Measurements from ENCODE around the gene WNT9B.

WNT9B gene

GRCh38 chr17:46885415-46886309 lies 34.3 kb downstream of the WNT9B start:
- no peak for DNase-seq

- no peak for DNase-seq
Measured at GRCh38 chr17:46886310-46886663, 34.9 kb downstream of the WNT9B start.

GRCh38 chr17:46887717-46888116 lies 36.3 kb downstream of the WNT9B start:
- no peak for DNase-seq

GRCh38 chr17:46888727-46889126 lies 37.3 kb downstream of the WNT9B start:
- no peak for DNase-seq

GRCh38 chr17:46889519-46889918 lies 38.1 kb downstream of the WNT9B start:
- DNase-seq = no peak

GRCh38 chr17:46889992-46890564 lies 38.7 kb downstream of the WNT9B start:
- no peak for DNase-seq

- DNase-seq = no peak
Measured at GRCh38 chr17:46890638-46891037, 39.3 kb downstream of the WNT9B start.

GRCh38 chr17:46892192-46892703 lies 40.9 kb downstream of the WNT9B start:
- DNase-seq = no peak

GRCh38 chr17:46894024-46894423 lies 42.6 kb downstream of the WNT9B start:
- no peak for DNase-seq

- DNase-seq = no peak
Measured at GRCh38 chr17:46894476-46895151, 43.2 kb downstream of the WNT9B start.

GRCh38 chr17:46895171-46895570 lies 43.8 kb downstream of the WNT9B start:
- no peak for DNase-seq

GRCh38 chr17:46896991-46897390 lies 45.6 kb downstream of the WNT9B start:
- no peak for DNase-seq

- DNase-seq = no peak
Measured at GRCh38 chr17:46898364-46898763, 47.0 kb downstream of the WNT9B start.

GRCh38 chr17:46898860-46899259 lies 47.5 kb downstream of the WNT9B start:
- DNase-seq = no peak

- DNase-seq = no peak
Measured at GRCh38 chr17:46901291-46901690, 49.9 kb downstream of the WNT9B start.

GRCh38 chr17:46903762-46904672 lies 52.6 kb downstream of the WNT9B start:
- DNase-seq = no peak

GRCh38 chr17:46908068-46908737 lies 56.8 kb downstream of the WNT9B start:
- no peak for DNase-seq

- no peak for DNase-seq
Measured at GRCh38 chr17:46910179-46910927, 59.0 kb downstream of the WNT9B start.

- DNase-seq = no peak
Measured at GRCh38 chr17:46911311-46911710, 59.9 kb downstream of the WNT9B start.

- DNase-seq = no peak
Measured at GRCh38 chr17:46915596-46915995, 64.2 kb downstream of the WNT9B start.

- no peak for DNase-seq
Measured at GRCh38 chr17:46916211-46916610, 64.8 kb downstream of the WNT9B start.
